ENCODE data around the gene ENOX1. TPM values are rescaled to one million over a fixed set of nuclear protein-coding genes. Genes with fewer than 3 reads are reported as not detected.
"Not testable (repeated sequence)": the region's sequence is repeated elsewhere in the genome, so short reads cannot be mapped to it uniquely, and the experiment has no call there.

ENOX1 gene
- total RNA-seq, 1 donor from 2014 or later, result 3.0 TPM

DNA sequence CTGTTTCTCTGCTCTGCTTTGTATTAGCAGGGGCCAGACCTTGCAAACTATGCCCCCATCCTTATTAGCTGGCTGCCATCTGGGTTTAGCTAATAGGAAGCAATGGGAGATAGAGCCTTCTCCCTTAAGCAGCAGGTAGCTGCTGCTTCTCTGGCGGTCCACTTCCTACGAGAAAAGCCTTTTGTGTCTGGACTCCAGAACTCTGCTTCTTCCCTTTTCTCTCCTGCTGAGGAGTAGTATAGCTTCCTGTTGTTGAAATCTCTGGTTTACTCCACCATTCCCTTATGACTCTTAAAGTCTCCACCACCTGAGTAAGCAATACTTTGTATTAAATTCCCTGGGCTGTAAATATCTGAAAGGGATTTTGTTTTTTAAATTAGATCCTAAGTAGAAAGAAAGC lies 616.3 kb downstream of the ENOX1 start:
- no peak overlapping the region for H3K27ac Mint-ChIP-seq
- H3K36me3 Mint-ChIP-seq, result peaks cover 8% of the 10 kb centered on the region
- DNase-seq (ENCODE audit: low spot score in 2 of 2, unreplicated experiment in 2 of 2), result no peak
- H3K4me3 Mint-ChIP-seq, result no peak overlapping the region
- H3K27me3 Mint-ChIP-seq (ENCODE audit: low read depth), result no peaks in the 10 kb centered on the region
- peaks cover 11% of the 10 kb centered on the region for H3K9me3 Mint-ChIP-seq
- H3K4me1 Mint-ChIP-seq, result peaks cover 16% of the 10 kb centered on the region
- TF ChIP-seq CTCF (IDR thresholded peaks at IDR 0.05; ENCODE audit: unreplicated experiment), result no peak

DNA sequence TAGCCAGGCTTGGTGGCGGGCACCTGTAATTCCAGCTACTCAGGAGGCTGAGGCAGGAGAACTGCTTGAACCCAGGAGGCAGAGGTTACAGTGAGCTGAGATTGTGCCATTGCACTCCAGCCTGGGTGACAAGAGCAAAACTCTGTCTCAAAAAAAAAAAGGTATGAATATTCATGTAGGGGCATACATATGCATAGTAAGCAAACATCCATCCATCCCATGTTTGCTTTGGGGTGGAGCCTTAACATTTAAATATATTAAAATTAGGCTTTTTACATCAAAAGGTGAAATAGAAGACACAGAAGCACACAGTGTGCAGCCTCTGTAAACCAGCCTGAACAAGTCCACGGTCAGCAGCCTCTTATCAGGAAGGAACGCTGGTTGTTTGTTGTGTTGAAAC lies 618.3 kb downstream of the ENOX1 start:
- H3K27me3 Mint-ChIP-seq (ENCODE audit: low read depth); DNase-seq (ENCODE audit: low spot score in 2 of 2, unreplicated experiment in 2 of 2); H3K4me3 Mint-ChIP-seq; H3K27ac Mint-ChIP-seq; H3K36me3 Mint-ChIP-seq: not testable (repeated sequence)
- Mint-ChIP-seq H3K9me3 (peaks cover 22% of the 10 kb centered on the region), H3K4me1 (peaks cover 16% of the 10 kb centered on the region)

GRCh38 chr13:43167731-43168130 lies 619.0 kb downstream of the ENOX1 start:
- no peak for TF ChIP-seq CTCF (IDR thresholded peaks at IDR 0.05; ENCODE audit: unreplicated experiment)
- peaks cover 8% of the 10 kb centered on the region for H3K36me3 Mint-ChIP-seq

DNA sequence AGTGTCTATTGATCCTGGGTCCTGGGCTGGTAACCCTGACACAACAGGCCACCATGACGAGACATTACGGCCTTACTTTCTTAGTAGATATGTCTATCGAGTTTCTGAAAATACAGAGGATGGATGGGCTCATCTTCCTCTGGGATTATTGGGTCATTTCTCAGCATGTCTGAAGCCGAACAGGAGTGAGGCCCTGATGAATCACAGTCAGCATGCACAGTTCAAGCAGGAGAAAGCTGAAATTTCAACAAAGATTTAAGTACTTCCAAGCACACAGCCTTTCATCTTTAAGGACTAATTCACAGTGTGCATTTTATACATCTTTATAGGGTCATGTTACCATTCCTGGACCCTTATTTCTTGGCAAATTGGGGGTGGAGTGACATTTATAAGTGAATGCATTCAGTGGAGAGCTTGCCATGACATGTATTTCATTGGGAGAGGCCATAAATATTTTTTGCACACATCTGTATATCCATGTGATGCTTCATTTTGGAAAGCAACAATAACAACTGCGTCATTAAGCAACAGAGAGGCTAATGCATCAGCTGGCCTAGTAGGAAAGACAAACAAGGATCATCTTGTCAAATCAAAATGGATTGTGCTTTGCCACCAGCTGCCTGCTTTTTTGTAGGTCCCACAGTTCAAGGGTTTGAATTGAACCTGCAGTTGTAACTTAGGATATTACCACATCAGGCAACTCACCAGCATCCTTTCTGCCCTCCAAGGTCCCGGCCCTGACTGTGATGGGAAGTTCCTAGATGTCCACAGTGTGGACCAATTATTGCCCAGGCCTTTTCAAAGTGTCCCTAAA lies 619.9 kb downstream of the ENOX1 start:
- Mint-ChIP-seq H3K36me3 (peaks cover 8% of the 10 kb centered on the region), H3K27me3 (ENCODE audit: low read depth) (no peaks in the 10 kb centered on the region), H3K4me3 (no peak overlapping the region), H3K4me1 (peaks cover 16% of the 10 kb centered on the region), H3K27ac (no peak overlapping the region), H3K9me3 (peaks cover 18% of the 10 kb centered on the region)
- TF ChIP-seq CTCF (IDR thresholded peaks at IDR 0.05; ENCODE audit: unreplicated experiment), result no peak
- DNase-seq (ENCODE audit: low spot score in 2 of 2, unreplicated experiment in 2 of 2), result no peak

More at GRCh38 chr13:43167731-43168130, 619.0 kb downstream of the ENOX1 start:
- H3K4me1 Mint-ChIP-seq, result peaks cover 16% of the 10 kb centered on the region
- H3K27me3 Mint-ChIP-seq (ENCODE audit: low read depth), result no peaks in the 10 kb centered on the region
- H3K9me3 Mint-ChIP-seq, result peaks cover 22% of the 10 kb centered on the region
- H3K4me3 Mint-ChIP-seq, result no peak overlapping the region
- no peak overlapping the region for H3K27ac Mint-ChIP-seq
- no peak for DNase-seq (ENCODE audit: low spot score in 2 of 2, unreplicated experiment in 2 of 2)

Other genes with a start within 250 kb of the ENOX1 start
- gene CCDC122, start 92.8 kb upstream of the ENOX1 start, total RNA-seq, result 11.2 to 16.4 TPM (median 11.5 TPM) in 3 replicates
- gene LACC1, start 92.9 kb upstream of the ENOX1 start, total RNA-seq, result 2.0 to 2.3 TPM (median 2.1 TPM) in 3 replicates

All from mesothelial cell of epicardium (in vitro differentiated cells).